Ovary (tissue), 9 donors: Measurements from ENCODE around the gene ADGRG1. TPM values are rescaled to one million over a fixed set of nuclear protein-coding genes. Genes with fewer than 3 reads are reported as not detected.
"Not testable (repeated sequence)": the region's sequence is repeated elsewhere in the genome, so short reads cannot be mapped to it uniquely, and the experiment has no call there.

Source experiments
- DNase-seq, 5 donors: peaks; one replicate each; pipeline ENCODE4 v3.0.0-alpha.2; 2019 to 2020
- H3K27ac ChIP-seq, 2 donors: fragments of 200-600 bp; one replicate each; pipeline versions ENCODE4 v1.5.1 to v1.8.0; 2019 to 2022
- H3K27me3 ChIP-seq: fragments of 200-600 bp; one replicate; pipeline ENCODE4 v1.8.0; 2022
- H3K36me3 ChIP-seq: fragments of 200-600 bp; sonication (generic); one replicate; pipeline ENCODE4 v1.5.1; 2019
- H3K4me1 ChIP-seq: one replicate; pipeline ENCODE4 v1.8.1; 2013; ENCODE audit warnings: mild to moderate bottlenecking, moderate library complexity; ENCODE audit not compliant: insufficient read depth
- H3K4me3 ChIP-seq: fragments of 200-600 bp; sonication (generic); one replicate; pipeline ENCODE4 v1.5.1; 2017
- H3K9me3 ChIP-seq, 2 donors: fragments of 200-600 bp in 1 of 2; sonication (generic) in 1 of 2; one replicate each; pipeline versions ENCODE4 v1.5.1 to v1.8.1; 2013 to 2019; ENCODE audit warnings: mild to moderate bottlenecking in 1 of 2, moderate library complexity in 1 of 2
- CTCF ChIP-seq, 3 donors: fragments of 450-650 bp in 2 of 3; fragments of 200-600 bp in 1 of 3; IDR thresholded peaks; one replicate each; pipeline versions ENCODE4 v1.5.1 to v1.8.0; 2016 to 2022; ENCODE audit warnings: antibody characterized with exemption in 3 of 3, mild to moderate bottlenecking in 1 of 3
- EP300 ChIP-seq: sonication (generic); formaldehyde crosslinking; IDR thresholded peaks from one replicate; pipeline ENCODE4 v1.6.1; 2017; ENCODE audit warnings: antibody characterized with exemption
- POLR2A ChIP-seq: fragments of 450-650 bp; IDR thresholded peaks from one replicate; pipeline ENCODE4 v1.6.1; 2017; ENCODE audit warnings: antibody characterized with exemption, mild to moderate bottlenecking, moderate library complexity
- WGBS, 3 donors: extraction: QIAGEN DNeasy Blood & Tissue Kit in 1 of 3; methylation state at CpG; one replicate each; pipeline versions ENCODE4 v1.1.5 to v1.1.7; 2013 to 2017; 5-methylcytosine and 5-hydroxymethylcytosine counted together
- intact Hi-C, 4 donors: fragments of 100-400 bp; cut with DNase I; formaldehyde crosslinking; loops; one replicate each; pipeline versions ENCODE4 v1.11.0 to v1.15.1; 2022 to 2023
- polyA plus RNA-seq, 2 donors: library from polyadenylated mRNA; stranded (reverse); fragments of 200-250 nt in 1 of 2; fragments of 350-450 nt in 1 of 2; fragmentation: Illumina TruSeq in 1 of 2; extraction: RNeasy Lipid Tissue Mini Kit (QIAGEN cat#74804) in 1 of 2; gene quantifications; one replicate each; pipeline ENCODE4 v1.2.3, GENCODE V29; 2013 to 2014
- total RNA-seq, 7 donors: library from RNA; depleted of rRNA in 2 of 7; stranded (reverse); fragments of >200 nt in 2 of 7; fragmentation: NEBNext Ultra II Directional in 3 of 7; extraction: Animal tissue kit (Norgen Biotek cat#: 25700) in 3 of 7; gene quantifications; one replicate each; pipeline versions ENCODE4 v1.1.0 to v1.2.4, GENCODE V29; 2016 to 2023
- donor health status: DM: no; HTN: no; CAD: no; lungs with moderate emphysema.
- donor health status: DM: no; HTN: no; CAD: no.
- donor health status: Bipolar disorder and iron deficiency.
- donor health status: DM: yes; HTN: yes; CAD: no.
- donor health status: DM: no; HTN: no; CAD: no.
- donor health status: DM: yes; HTN: yes; CAD: no.

Gene ADGRG1
- total and polyA plus RNA-seq, 9 donors: 6.2 to 54.0 (median 9.1) TPM

- H3K27ac ChIP-seq: no peak overlapping the region
- no peaks in the 10 kb centered on the region for H3K36me3 ChIP-seq
- H3K4me3 ChIP-seq: no peak overlapping the region
- 52 to 70% (median 65%) methylated on average over 4 of the region's 4 CpGs for WGBS, 3 donors
- TF ChIP-seq CTCF (IDR thresholded peaks at IDR 0.05) (no peak), POLR2A (no peak)
- intact Hi-C loops: no loop called here
- no peak for DNase-seq
- no peaks in the 10 kb centered on the region for H3K4me1 ChIP-seq
- H3K9me3 ChIP-seq: no peaks in the 10 kb centered on the region
- no peaks in the 10 kb centered on the region for H3K27me3 ChIP-seq
Measured at GRCh38 chr16:57592591-57593003, 35.8 kb upstream of the ADGRG1 start.

GRCh38 chr16:57593021-57593420 lies 35.4 kb upstream of the ADGRG1 start:
- H3K4me3 ChIP-seq: no peak overlapping the region
- TF ChIP-seq POLR2A (no peak), EP300 (no peak), CTCF (IDR thresholded peaks at IDR 0.05) (no peak)
- H3K36me3 ChIP-seq: no peaks in the 10 kb centered on the region
- WGBS, 3 donors: 60 to 78% (median 78%) methylated on average over 3 of the region's 3 CpGs
- H3K9me3 ChIP-seq: no peaks in the 10 kb centered on the region
- H3K27me3 ChIP-seq: no peaks in the 10 kb centered on the region
- no peak for DNase-seq
- H3K27ac ChIP-seq: no peak overlapping the region
- H3K4me1 ChIP-seq: no peaks in the 10 kb centered on the region
- intact Hi-C loops: no loop called here

- Histone ChIP-seq H3K4me1 (no peaks in the 10 kb centered on the region), H3K9me3 (no peaks in the 10 kb centered on the region), H3K27me3 (no peaks in the 10 kb centered on the region), H3K36me3 (no peaks in the 10 kb centered on the region), H3K27ac (no peak overlapping the region), H3K4me3 (no peak overlapping the region)
- TF ChIP-seq POLR2A (no peak), EP300 (no peak), CTCF (IDR thresholded peaks at IDR 0.05) (no peak)
- intact Hi-C loops: no loop called here
- 89 to 99% (median 97%) methylated on average over 1 of the region's 1 CpG for whole genome bisulfite sequencing, 3 donors
- no peak for DNase-seq
Measured at GRCh38 chr16:57593990-57594389, 34.4 kb upstream of the ADGRG1 start.

GRCh38 chr16:57594531-57595031 lies 33.8 kb upstream of the ADGRG1 start:
- H3K27me3 ChIP-seq: no peaks in the 10 kb centered on the region
- DNase-seq: no peak
- H3K4me1 ChIP-seq: no peaks in the 10 kb centered on the region
- no peak for TF ChIP-seq CTCF (IDR thresholded peaks at IDR 0.05)
- TF ChIP-seq EP300: no peak
- no peak for TF ChIP-seq POLR2A
- WGBS, 3 donors: 61 to 83% (median 65%) methylated on average over 4 of the region's 4 CpGs
- intact Hi-C loops: no loop called here
- no peak overlapping the region for H3K4me3 ChIP-seq
- H3K27ac ChIP-seq: no peak overlapping the region
- no peaks in the 10 kb centered on the region for H3K36me3 ChIP-seq
- H3K9me3 ChIP-seq: no peaks in the 10 kb centered on the region

- H3K4me3 ChIP-seq, DNase-seq, H3K27me3 ChIP-seq, H3K4me1 ChIP-seq, H3K9me3 ChIP-seq, intact Hi-C loops, H3K36me3 ChIP-seq, H3K27ac ChIP-seq: not testable (repeated sequence)
- 67 to 88% (median 72%) methylated on average over 4 of the region's 4 CpGs for WGBS, 3 donors
Measured at GRCh38 chr16:57596234-57596633, 32.2 kb upstream of the ADGRG1 start.
